HG03103 (cell line): ENCODE data around the gene WNK2.

Experiments
- ATAC-seq: cut with Tn5 transposase; IDR thresholded peaks from one replicate; pipeline ENCODE4 v1.9.1; 2021; ENCODE audit warnings: low read depth; ENCODE audit not compliant: unreplicated experiment

The WNK2 gene

GRCh38 chr9:93302586-93303257 lies 118.8 kb downstream of the WNK2 start:
- ATAC-seq, result no peak

DNA sequence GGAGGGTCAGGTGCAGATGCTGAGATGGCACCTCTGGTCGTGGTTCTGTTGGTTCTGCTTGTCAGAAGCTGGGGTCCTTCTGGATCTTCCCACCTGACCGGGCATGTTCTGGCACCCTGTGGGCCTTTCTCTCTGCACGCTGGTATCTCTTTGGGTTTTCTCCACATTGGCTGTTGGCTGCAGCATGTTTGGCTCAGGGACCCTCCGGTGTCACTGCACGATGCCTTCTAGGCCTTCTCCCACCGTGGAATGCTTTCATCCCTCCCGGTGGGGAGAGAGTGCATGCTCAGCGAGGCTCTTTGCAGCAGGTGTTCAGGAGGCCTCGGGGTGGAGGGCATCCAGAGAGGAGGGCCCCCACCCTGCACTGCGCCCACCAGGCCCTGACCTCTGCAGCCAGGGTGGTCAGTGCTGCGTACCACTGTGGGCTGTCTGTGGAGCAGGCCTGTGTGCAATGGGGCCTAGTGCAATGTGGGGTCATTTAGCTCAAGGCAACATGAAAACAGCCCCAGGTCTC lies 119.4 kb downstream of the WNK2 start:
- no peak for ATAC-seq

DNA sequence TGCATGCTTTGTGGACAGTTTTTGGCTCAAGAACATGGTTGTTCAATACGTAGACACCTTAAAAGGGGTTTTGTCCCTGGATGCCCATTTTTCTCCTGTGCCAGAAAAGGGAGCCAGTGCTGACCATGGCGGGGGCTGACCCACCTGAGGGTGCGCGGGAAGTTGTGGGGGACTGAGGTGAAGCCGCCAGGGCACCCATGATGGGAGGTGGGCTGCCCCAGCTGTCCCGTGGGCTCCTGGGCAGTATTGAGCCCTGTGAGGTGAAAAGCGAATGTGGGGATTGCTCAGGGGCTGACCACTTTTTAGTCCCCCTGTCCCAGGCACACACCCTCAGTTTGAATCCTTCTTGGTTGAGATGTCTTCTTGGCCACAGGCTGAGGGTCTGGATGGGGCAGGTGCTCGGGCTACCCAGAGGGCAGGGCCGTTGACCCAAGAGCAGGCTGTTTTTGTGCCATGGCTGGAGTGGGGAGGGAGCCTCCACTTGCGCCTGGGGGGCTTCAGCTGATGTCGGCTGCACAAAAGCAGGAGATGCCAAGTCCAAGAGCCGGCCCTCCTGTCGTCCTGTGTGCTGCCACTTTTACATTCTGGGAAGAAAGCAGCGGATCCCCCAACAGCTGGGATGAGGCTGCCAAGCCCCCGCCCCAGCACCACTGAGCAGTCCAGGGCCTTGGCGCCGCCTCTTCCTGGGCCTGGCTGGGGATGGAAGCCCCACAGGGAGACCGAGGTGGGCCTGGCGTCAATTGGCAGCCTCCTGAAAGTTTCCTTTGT lies 120.1 kb downstream of the WNK2 start:
- ATAC-seq, result no peak

DNA sequence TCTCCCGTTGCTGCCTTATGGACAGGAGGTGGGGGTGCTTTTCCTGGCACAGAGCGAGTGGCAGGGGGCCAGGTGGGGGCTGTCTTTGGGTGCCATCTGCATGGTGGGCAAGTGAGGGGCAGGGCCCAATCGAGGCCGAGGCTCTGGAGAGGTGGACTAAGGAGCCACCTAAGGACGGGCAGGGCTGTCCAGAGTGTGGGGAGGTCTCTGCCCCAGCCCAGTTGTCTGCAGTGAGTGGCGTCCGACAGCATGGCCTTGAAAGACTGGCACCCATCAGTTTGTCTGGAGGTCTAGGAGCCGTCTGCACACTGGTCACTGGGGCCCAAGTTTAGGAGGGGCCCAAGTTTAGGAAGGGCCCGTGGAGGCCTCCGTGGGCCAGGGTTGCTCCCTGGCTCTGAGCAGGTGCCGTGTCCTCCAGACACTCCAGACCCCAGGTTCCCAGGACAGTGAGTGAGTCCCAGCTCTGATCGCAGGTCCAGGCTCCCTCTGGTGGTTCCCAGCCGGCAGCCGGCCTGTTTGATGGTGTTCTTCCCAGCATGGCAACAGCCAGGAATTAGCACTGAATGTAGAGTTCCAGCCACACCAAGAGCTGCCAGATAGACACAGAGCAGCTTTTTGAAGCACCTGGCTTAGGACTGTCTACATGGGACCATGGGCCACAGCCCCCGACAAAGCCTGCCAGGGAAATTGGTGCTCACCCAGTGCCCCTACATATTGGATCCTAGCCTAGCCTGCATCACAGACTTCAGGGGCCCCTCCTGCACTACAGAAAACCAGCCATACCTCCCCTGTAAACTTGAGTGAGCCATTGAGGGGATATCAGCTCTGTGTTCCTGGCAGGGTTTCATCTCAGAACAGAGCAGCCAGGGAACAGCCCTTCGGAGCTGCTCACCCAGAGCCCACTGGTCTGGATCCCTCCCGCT lies 120.9 kb downstream of the WNK2 start:
- no peak for ATAC-seq

- no peak for ATAC-seq
Measured at GRCh38 chr9:93305497-93306020, 121.6 kb downstream of the WNK2 start.

- ATAC-seq, result no peak
Measured at GRCh38 chr9:93306081-93306480, 122.1 kb downstream of the WNK2 start.

- no peak for ATAC-seq
Measured at GRCh38 chr9:93306579-93307091, 122.7 kb downstream of the WNK2 start.

GRCh38 chr9:93307468-93308157 lies 123.7 kb downstream of the WNK2 start:
- no peak for ATAC-seq

DNA sequence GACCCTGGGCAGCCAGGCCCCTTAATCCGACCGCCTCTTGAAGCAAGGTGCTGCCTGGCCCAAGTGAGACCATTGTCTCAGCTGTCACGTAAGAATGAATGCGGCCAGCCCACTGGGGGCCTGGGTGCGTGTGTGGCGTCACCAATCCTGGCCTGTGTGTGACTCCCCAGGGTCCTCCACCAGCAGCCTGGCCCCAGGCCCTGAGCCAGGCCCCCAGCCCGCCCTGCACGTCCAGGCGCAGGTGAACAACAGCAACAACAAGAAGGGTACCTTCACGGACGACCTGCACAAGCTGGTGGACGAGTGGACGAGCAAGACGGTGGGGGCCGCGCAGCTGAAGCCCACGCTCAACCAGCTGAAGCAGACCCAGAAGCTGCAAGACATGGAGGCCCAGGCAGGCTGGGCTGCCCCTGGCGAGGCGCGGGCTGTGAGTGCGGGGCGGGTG lies 124.2 kb downstream of the WNK2 start:
- no peak for ATAC-seq

DNA sequence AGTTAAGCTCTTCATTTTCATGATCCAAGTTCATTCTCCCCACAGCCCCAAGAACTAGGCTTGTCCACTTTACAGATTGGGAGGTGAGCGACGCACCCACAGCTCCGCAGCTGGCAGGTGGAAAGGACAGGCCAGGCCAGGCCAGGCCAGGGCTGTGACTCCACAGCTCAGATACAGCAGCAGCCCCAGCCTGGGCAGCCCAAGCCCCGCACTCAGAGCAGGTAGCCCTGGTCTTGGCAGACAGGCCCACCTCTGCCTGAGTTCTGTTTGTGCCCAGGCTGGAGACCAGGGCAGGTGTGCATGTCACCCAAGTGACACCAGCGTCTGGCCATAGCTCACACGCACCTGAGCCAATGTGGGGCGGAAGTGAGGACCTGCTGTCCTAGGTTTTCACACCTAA lies 124.7 kb downstream of the WNK2 start:
- ATAC-seq, result no peak

GRCh38 chr9:93309889-93310425 lies 126.0 kb downstream of the WNK2 start:
- ATAC-seq, result no peak

DNA sequence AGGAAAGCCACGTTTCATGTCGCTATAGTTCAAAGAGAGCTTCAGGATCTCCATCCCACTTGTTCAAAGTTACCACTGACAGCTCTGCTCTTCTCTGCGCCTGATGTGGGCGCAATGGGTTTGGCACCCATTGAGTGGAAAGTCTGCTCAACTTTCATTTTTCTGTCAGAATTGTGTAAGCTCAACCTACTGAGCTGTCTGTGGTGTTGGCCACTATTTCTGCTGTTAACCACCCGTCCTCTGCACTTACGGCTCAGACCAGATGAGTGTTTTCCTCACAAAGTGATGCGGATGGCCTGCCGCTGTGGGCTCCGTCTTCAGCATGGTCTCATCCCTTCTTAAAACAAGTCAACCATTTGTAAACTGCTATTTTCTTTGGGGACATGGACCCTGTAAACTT lies 131.2 kb downstream of the WNK2 start:
- ATAC-seq, result no peak

DNA sequence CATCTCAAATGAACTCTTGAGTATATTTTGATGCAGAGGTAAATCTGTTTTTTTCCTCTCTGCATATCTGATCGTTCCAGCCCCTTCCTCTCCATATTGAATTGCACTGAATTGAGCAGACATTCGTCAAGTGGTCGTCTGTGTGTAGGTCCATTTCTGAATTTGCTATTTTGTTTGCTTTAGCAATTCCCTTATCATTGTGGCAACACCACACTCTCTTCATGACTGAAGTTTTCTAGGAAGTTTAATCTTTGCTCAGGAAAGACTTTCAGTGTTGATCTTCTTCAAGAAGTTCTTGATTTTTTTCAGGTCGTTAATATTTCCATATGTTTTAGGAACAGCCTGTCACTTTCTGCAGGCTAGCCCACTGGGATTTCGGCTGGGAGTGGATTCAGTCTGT lies 132.0 kb downstream of the WNK2 start:
- no peak for ATAC-seq

DNA sequence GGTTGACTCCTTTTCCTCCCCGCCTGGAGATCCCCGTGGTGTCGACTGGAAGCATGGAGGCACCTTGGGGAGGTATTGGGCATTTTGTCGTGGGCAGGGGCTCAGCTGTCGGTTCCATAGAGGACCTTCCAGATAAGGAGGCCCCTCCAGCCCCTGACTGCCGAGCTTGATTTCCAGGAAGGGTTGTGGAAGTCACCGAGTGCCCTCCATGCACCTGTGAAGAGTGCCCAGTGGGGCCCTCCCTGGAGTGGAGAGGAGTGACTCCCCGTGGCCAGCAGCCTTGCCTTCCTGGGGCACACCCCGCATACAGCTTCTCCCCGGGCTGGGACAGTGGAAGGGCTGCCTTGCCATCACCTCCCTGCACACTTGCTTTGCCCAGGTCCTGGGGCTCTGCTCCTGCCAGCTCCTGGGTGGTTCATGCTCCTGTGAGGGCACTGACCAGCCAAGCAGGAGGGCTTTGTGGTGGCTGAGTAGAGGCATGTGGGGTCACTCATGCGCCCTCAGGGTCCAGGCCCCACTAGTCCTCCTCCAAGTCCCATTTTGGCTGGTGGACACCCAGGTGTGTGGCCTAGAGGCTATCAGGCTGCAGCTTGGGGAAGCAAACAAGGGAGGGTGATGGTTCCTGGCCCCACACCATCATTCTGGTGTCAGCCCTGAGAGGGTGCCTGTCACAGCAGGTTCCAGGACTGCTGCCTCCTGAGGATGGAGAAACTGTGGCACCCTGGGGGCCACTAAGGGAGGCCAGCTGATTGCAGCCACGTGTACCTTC lies 133.0 kb downstream of the WNK2 start:
- no peak for ATAC-seq

DNA sequence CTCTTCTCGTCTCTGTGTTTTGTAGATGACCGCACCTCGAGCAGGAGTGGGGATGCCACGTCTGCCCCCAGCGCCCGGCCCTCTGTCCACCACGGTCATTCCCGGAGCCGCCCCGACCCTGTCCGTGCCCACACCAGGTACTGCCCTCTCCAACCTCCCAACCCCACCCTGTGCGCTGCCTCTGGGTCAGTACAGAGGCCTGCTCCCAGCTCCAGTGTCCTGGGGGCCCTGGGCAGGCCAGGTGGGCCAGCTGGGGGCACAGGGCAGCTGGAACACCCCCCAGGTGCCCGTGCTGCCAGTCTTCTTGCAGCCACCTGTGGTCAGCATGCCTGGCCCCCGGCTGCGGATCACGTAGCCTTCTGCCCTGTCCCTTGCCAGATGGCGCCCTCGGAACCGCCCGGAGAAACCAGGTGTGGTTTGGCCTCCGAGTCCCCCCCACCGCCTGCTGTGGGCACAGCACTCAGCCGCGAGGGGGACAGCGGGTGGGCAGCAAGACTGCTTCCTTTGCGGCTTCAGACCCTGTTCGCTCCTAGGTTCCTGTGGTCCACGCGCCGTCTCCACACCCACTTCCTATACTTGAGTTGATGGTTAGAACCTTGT lies 133.7 kb downstream of the WNK2 start:
- no peak for ATAC-seq

DNA sequence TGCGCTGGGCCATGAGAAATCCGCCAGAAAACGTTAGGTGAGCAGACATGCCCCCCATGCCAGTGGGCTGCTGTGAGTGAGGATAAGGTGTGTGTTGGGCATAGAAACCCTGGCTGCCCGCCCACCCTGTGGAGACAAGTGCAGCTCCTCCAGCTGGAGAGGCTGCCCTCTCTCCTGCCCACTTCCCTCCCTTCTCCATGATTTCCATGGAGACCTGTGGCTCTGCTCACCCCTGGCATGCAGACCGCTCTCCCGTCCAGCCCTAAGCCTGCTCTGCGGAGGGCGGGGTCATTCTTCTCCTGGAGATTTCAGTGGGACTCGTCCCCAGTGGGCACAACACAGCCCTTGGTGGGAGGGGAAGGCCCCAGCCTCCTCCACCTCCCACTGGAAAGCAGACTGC lies 134.5 kb downstream of the WNK2 start:
- no peak for ATAC-seq

GRCh38 chr9:93319301-93319991 lies 135.5 kb downstream of the WNK2 start:
- ATAC-seq, result no peak

GRCh38 chr9:93319992-93320500 lies 136.1 kb downstream of the WNK2 start:
- no peak for ATAC-seq
